ENCODE measurements around the gene FAN1.

GRCh38 chr15:30926161-30926560 is 22.4 kb downstream of the FAN1 start:
- TF ChIP-seq CTCF (IDR thresholded peaks at IDR 0.05; ENCODE audit: extremely low read depth in 1 of 2, insufficient read depth in 1 of 2, low read depth in 1 of 2, low read length in 2 of 2) (no peak), POLR2AphosphoS5 (IDR thresholded peaks at IDR 0.05; ENCODE audit: insufficient read depth, low read depth, low read length) (no peak), EZH2 (IDR thresholded peaks at IDR 0.05; ENCODE audit: borderline replicate concordance, low read depth, low read length, severe bottlenecking) (no peak), FOS (IDR thresholded peaks at IDR 0.05; ENCODE audit: borderline replicate concordance, insufficient read depth, low read length) (no peak), MYC (IDR thresholded peaks at IDR 0.05; ENCODE audit: low read depth, low read length) (no peak), MAX (IDR thresholded peaks at IDR 0.05; ENCODE audit: insufficient read depth, insufficient read length) (no peak), GATA2 (IDR thresholded peaks at IDR 0.05; ENCODE audit: insufficient read depth, insufficient read length, low read depth, low read length) (no peak)
